Hepatocyte (in vitro differentiated cells): ENCODE results near the gene SORT1.

Experiments used
- EZH2 ChIP-seq: fragments of 200-600 bp; sonication (generic); IDR thresholded peaks from 2 replicates; pipeline ENCODE4 v1.6.1; 2016; ENCODE audit warnings: antibody characterized with exemption, mild to moderate bottlenecking, borderline replicate concordance
- EZH2phosphoT487 ChIP-seq: fragments of 200-600 bp; sonication (generic); IDR thresholded peaks from one replicate; pipeline ENCODE4 v1.6.1; 2018; ENCODE audit warnings: antibody characterized with exemption, mild to moderate bottlenecking, low read depth, moderate library complexity; ENCODE audit not compliant: unreplicated experiment, severe bottlenecking
- TF ChIP-seq, protein P1 (sequence below): fragments of 200-600 bp; sonication (generic); IDR thresholded peaks from 2 replicates; pipeline ENCODE4 v1.5.1; 2016; ENCODE audit warnings: antibody characterized with exemption, mild to moderate bottlenecking; ENCODE audit not compliant: poor library complexity

DNA sequence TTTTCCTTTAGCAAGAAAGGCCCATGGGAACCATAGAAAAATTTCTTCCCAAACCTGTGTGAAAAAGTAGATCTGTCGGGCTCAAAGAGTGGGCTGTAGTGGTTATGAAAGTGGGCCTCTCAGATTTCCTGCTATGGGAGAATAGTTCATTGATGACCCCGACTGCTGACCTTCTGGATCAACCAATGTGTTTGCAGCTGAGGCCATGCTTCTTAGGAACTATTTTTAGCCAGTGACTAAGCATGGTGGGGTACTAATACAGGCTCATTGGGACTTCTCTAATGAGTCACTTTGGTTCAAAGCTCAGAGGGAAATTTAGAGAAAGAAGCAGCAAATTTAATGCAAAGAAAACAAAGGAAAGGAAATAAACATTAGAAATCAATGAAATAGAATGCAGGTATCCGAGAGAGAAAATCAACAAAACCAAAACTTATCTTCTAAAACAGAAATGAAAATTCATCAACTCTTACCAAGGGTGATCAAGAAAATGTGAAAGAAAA, 41.1 kb upstream of the SORT1 start:
- TF ChIP-seq EZH2 (no peak), EZH2phosphoT487 (no peak)
- TF ChIP-seq, protein P1, sequence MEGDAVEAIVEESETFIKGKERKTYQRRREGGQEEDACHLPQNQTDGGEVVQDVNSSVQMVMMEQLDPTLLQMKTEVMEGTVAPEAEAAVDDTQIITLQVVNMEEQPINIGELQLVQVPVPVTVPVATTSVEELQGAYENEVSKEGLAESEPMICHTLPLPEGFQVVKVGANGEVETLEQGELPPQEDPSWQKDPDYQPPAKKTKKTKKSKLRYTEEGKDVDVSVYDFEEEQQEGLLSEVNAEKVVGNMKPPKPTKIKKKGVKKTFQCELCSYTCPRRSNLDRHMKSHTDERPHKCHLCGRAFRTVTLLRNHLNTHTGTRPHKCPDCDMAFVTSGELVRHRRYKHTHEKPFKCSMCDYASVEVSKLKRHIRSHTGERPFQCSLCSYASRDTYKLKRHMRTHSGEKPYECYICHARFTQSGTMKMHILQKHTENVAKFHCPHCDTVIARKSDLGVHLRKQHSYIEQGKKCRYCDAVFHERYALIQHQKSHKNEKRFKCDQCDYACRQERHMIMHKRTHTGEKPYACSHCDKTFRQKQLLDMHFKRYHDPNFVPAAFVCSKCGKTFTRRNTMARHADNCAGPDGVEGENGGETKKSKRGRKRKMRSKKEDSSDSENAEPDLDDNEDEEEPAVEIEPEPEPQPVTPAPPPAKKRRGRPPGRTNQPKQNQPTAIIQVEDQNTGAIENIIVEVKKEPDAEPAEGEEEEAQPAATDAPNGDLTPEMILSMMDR, result no peak
